ENCODE data around the gene MSI2. TPM values are rescaled to one million over a fixed set of nuclear protein-coding genes. Genes with fewer than 3 reads are reported as not detected.
A peak's percentile ranks its signal among the peaks of the same experiment; 100 is the strongest.

The MSI2 gene
- total RNA-seq, 2 donors from 2014 or later: 88.3 to 114 TPM

DNA sequence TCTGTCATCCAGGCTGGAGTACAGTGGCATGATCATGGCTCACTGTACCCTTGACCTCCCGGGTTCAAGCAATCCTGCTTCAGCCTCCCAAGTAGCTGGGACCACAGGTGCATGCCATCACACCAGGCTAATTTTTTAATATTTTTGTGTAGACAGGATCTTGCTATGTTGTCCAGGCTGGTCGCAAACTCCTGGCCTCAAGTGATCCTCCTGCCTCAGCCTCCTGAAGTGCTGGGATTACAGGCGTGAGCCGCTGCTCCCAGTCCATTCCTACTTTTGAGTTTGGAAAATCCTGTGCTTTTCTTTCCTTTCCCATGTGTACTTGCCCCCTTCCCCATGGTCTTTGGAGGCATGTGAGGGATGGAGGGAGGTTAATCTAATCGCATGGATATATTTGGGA lies 60.0 kb downstream of the MSI2 start:
- H3K4me1 ChIP-seq (ENCODE audit: control insufficient read depth, insufficient read depth, low read length): no peaks in the 10 kb centered on the region

DNA sequence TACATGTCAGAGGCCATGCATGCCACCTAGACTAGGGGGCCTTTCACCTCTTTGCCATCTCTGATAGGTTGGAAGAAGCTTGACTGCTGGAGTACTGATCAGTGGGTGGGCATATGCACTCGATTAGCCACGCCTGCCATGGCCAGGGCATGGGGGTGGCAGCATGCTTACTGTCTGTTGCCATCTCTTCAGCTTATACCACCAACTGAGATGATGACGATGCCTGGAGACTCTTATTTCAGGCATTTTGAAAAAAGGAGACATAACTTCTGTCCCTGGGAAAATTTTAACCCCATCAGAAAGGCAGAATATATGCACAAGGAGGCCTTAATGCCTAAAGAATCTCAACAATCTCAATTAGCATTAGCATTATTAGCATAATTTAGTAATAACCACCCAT lies 60.8 kb downstream of the MSI2 start:
- H3K9me3 ChIP-seq (ENCODE audit: control insufficient read depth, low read length): no peaks in the 10 kb centered on the region

More for the DNA sequence above, 60.0 kb downstream of the MSI2 start:
- DNase-seq: no peak
- Histone ChIP-seq H3K27ac (ENCODE audit: low read depth, low read length) (no peak overlapping the region), H3K9ac (ENCODE audit: extremely low read depth, low read length, poor library complexity, severe bottlenecking) (no peak overlapping the region), H3K27me3 (ENCODE audit: control insufficient read depth, insufficient read depth, low read length, poor library complexity, severe bottlenecking) (no peaks in the 10 kb centered on the region), H3K4me3 (ENCODE audit: low read length) (no peak overlapping the region), H3K36me3 (ENCODE audit: control insufficient read depth, insufficient read depth, low read length) (no peaks in the 10 kb centered on the region), H3K9me3 (ENCODE audit: control insufficient read depth, low read length) (no peaks in the 10 kb centered on the region)
- peaks cover 38% of the 10 kb centered on the region for H3K4me1 Mint-ChIP-seq
- no peaks in the 10 kb centered on the region for H3K27me3 Mint-ChIP-seq (ENCODE audit: insufficient read depth)
- WGBS, 2 experiments (ENCODE audit: insufficient coverage in 1 of 2, insufficient read length in 1 of 2): 97 to 100% methylated on average over 1 to 5 of the region's 5 CpGs
- no peaks in the 10 kb centered on the region for H3K9me3 Mint-ChIP-seq
- peaks cover 22% of the 10 kb centered on the region for H3K36me3 Mint-ChIP-seq (ENCODE audit: low read depth)
- TF ChIP-seq, protein P1, sequence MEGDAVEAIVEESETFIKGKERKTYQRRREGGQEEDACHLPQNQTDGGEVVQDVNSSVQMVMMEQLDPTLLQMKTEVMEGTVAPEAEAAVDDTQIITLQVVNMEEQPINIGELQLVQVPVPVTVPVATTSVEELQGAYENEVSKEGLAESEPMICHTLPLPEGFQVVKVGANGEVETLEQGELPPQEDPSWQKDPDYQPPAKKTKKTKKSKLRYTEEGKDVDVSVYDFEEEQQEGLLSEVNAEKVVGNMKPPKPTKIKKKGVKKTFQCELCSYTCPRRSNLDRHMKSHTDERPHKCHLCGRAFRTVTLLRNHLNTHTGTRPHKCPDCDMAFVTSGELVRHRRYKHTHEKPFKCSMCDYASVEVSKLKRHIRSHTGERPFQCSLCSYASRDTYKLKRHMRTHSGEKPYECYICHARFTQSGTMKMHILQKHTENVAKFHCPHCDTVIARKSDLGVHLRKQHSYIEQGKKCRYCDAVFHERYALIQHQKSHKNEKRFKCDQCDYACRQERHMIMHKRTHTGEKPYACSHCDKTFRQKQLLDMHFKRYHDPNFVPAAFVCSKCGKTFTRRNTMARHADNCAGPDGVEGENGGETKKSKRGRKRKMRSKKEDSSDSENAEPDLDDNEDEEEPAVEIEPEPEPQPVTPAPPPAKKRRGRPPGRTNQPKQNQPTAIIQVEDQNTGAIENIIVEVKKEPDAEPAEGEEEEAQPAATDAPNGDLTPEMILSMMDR (conservative IDR thresholded peaks at IDR 0.05): no peak
- H3K4me3 Mint-ChIP-seq: no peak overlapping the region
- H3K27ac Mint-ChIP-seq: no peak overlapping the region

DNA sequence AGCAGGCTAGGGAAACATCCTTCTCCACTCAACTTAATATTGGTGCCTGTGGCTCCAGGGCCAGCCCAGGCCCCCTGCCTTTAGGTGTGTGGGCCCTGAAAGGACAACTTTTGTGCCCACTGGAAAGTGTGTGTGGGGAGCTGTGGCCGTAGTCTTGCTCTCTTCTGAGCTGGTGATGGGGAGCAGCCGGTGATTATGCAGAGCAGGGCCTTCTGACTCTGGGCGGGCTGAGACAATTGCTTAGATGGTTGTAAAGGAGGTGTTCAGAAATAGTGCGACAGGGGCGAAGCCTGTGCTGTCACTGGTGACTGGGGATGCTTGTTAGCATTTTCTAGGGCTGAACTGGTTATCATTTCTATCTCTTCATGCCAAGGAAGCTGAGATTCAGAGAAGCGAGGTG lies 62.6 kb downstream of the MSI2 start:
- Mint-ChIP-seq H3K36me3 (ENCODE audit: low read depth) (peaks cover 25% of the 10 kb centered on the region), H3K27me3 (ENCODE audit: insufficient read depth) (no peaks in the 10 kb centered on the region), H3K4me1 (peaks cover 25% of the 10 kb centered on the region), H3K4me3 (no peak overlapping the region), H3K27ac (no peak overlapping the region), H3K9me3 (no peaks in the 10 kb centered on the region)
- no peaks in the 10 kb centered on the region for H3K4me1 ChIP-seq (ENCODE audit: control insufficient read depth, insufficient read depth, low read length)
- H3K27ac ChIP-seq (ENCODE audit: low read depth, low read length): no peak overlapping the region
- WGBS, 2 experiments (ENCODE audit: insufficient coverage in 1 of 2, insufficient read length in 1 of 2): 91 to 97% methylated on average over 3 to 6 of the region's 6 CpGs
- no peaks in the 10 kb centered on the region for H3K27me3 ChIP-seq (ENCODE audit: control insufficient read depth, insufficient read depth, low read length, poor library complexity, severe bottlenecking)
- no peaks in the 10 kb centered on the region for H3K9me3 ChIP-seq (ENCODE audit: control insufficient read depth, low read length)
- no peak overlapping the region for H3K9ac ChIP-seq (ENCODE audit: extremely low read depth, low read length, poor library complexity, severe bottlenecking)
- DNase-seq: peak; percentile 48
- H3K36me3 ChIP-seq (ENCODE audit: control insufficient read depth, insufficient read depth, low read length): no peaks in the 10 kb centered on the region
- TF ChIP-seq, protein P1 (conservative IDR thresholded peaks at IDR 0.05): no peak
- no peak overlapping the region for H3K4me3 ChIP-seq (ENCODE audit: low read length)

More for the DNA sequence above, 60.8 kb downstream of the MSI2 start:
- H3K27ac Mint-ChIP-seq: no peak overlapping the region
- no peaks in the 10 kb centered on the region for H3K36me3 ChIP-seq (ENCODE audit: control insufficient read depth, insufficient read depth, low read length)
- H3K36me3 Mint-ChIP-seq (ENCODE audit: low read depth): peaks cover 20% of the 10 kb centered on the region
- H3K4me1 Mint-ChIP-seq: peaks cover 38% of the 10 kb centered on the region
- H3K27me3 ChIP-seq (ENCODE audit: control insufficient read depth, insufficient read depth, low read length, poor library complexity, severe bottlenecking): no peaks in the 10 kb centered on the region
- H3K4me3 Mint-ChIP-seq: no peak overlapping the region
- no peak overlapping the region for H3K27ac ChIP-seq (ENCODE audit: low read depth, low read length)
- no peaks in the 10 kb centered on the region for H3K4me1 ChIP-seq (ENCODE audit: control insufficient read depth, insufficient read depth, low read length)
- WGBS, 2 experiments (ENCODE audit: insufficient coverage in 1 of 2, insufficient read length in 1 of 2): 91 to 98% methylated on average over 3 of the region's 3 CpGs
- TF ChIP-seq, protein P1 (conservative IDR thresholded peaks at IDR 0.05): no peak
- DNase-seq: peak; percentile 50
- H3K9ac ChIP-seq (ENCODE audit: extremely low read depth, low read length, poor library complexity, severe bottlenecking): no peak overlapping the region
- no peaks in the 10 kb centered on the region for H3K9me3 Mint-ChIP-seq
- H3K27me3 Mint-ChIP-seq (ENCODE audit: insufficient read depth): no peaks in the 10 kb centered on the region
- no peak overlapping the region for H3K4me3 ChIP-seq (ENCODE audit: low read length)

Measured in endodermal cell (in vitro differentiated cells).